OCI-M2 (cell line): ENCODE results near the gene SPEN.
A peak's percentile ranks its signal among the peaks of the same experiment; 100 is the strongest.
"Not testable (repeated sequence)": the region's sequence is repeated elsewhere in the genome, so short reads cannot be mapped to it uniquely, and the experiment has no call there.

ENCODE experiments used
- DNase-seq: peaks from one replicate; lab custom pipeline; 2025; ENCODE audit not compliant: unreplicated experiment; lab: John Stamatoyannopoulos, UW

The SPEN gene

DNA sequence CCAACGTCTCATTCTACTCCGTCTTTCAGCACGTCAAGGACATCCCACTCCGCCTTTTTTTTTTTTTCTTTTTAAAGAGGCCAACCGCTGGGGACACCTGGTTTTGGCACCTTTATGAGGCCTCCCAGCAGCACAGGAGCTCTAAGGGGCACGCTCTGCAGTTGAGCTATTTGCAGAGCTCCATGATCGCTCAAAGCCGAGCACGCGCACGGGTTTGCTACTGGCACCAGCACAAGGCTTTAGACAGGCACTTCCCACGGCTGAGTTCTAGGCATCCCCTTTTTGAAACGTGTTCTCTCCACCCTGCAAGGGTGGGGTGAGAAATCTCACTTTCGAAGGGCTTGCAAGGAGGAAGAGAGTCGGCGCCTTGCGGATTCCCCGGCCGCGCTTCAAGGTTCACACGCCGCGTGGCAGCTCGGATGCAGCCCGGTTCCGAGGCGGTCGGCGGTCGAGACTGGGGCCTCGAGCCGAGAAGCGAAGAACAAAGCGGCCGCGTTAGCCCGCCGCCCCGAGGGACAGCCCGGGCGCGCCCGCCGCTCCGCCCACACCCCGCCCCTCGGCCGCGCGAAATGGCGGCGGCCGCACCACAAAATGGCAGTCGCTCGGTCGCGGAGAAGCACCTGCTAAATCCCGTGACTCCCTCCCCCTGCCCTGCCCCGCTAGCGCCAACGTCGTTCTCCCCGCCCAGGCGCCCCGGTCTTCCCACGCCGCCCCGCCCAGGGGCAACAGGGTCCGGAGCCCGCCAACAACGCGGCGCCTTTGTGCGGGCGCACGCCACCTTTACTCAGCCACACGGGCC lies 12.9 kb upstream of the SPEN start:
- peak; percentile 21 for DNase-seq

DNA sequence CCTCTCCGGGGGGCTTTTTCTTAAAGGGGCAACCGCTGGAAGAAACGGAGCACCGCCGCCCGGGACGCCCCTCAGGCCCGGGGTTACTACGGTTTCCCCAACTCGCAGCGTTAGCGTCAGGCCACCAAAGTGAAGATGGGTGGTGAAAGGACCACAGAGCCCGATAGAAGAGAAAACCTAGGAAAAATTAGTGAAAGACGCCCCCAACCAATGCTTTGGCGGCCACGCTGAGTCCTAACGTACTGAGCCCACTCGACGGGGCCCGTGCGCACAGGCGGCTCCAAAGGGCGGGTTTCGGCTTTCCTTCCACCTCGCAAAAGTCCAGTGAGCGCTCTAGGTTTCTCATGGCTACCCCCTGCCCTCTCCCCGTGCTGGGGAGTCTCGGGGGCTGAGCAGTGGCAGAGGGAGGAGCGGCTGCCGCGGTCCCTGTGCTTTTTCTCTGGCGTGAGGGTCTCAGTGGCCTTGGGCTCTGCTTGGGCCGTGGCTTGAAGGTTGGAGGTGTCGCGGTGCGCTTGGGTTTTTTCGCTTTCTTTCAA lies 12.2 kb upstream of the SPEN start:
- DNase-seq = peak; percentile 78

DNA sequence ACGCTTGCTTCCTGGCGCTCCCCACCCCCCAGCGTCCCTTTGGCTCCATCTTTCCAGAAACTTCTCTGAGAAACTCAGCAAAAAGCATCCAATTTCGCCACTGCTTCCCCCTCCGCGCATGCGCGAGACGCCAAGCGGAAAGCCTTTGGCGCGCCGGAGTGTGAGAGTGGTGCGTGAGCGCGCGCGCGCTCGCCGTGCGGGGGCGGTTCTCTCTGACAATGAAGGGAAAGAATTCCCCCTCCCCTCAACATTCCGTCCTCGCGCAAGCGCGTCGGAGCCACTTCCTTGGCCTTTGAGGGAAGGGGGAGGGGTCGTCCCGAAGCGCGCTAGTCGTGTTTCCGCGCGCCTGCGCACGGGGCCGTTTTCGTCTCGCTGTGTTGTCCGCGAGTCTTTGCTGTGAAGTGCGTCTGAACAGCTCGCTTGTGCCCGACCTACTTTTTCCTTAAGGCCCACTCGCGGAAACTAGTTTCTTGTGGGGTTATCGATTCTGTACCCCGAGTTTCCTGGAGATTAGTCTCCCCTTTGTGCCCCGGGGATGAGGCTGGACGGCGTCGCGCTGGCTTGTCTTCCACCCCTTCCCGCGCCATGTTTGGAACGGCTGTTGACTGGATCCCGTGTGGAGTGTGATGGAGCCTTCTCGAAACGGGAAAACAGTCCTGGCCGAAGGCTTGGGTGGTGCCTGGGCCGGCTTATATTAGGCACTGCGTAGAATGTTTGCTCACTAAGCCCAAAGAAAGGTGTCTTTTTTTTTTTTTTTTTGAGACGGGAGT lies 11.6 kb upstream of the SPEN start:
- DNase-seq = peak; percentile 89

DNA sequence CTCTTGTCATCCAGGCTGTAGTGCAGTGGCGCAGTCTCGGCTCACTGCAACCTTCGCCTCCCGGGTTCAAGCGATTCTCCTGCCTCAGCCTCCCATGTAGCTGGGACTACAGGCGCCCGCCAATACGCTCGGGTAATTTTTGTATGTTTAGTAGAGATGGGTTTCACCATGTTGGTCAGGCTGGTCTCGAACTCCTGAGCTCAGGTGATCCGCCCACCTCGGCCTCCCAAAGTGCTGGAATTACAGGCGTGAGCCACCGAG lies 11.1 kb upstream of the SPEN start:
- DNase-seq = not testable (repeated sequence)

DNA sequence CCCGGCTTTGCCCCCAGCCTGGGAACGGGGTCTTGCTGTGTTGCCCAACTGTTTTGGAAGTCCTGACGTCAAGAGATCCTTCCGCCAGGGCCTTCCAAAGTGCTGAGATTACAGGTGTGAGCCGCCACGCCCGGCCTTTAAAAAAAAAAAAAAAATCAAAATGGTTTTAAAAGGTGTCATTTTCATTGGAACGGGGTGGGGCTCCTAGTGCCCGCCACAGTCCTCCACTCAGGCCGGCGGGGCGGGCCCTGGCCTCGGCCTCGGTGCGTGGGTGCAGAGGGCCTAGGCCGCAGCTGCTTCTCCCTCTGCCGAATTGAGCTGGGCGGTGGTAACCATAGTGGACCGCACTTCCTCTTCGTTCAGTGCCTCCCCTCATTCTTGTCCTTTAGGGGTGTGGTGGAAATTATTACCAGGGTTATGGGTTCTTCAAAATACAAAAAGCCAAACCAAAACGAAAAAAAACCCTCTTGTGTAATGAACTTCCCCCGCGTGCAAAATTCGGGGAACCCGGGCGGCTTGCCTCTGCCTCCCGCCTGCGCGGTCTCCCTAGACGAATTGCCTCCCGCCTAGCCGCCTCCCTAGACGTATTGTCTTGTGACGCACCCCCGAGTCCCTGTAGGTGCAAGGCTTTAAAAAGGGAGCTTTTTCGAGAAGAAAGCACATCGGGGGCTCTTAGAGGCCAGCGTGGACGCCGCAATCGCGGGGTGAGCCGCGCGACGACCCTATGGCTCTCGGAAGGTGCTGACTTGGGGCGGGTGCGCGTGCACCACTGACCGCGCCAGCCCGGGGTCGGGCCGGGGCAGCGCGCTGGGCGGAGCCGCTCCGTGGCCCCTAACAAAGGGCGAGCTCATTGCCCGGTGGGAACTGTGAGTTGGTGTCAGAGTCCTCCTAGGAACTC lies 10.5 kb upstream of the SPEN start:
- peak; percentile 63 for DNase-seq

DNA sequence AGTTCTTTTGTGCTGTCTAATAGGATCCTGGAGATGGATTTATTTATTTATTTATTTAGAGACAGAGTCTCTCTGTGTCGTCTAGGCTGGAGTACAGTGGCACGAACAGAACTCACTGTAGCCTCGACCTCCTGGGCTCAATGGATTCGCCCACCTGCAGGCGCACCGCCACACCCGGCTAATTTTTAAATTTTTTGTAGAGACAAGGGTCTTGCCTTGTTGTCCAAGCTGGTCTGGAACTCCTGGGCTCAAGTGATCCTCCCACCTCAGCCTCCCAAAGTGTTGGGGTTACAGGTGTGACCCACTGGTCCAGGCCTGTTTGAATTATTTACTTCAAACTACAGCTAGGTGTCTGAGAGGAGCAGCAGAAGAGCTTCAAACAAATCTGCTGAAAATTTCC lies 9.6 kb upstream of the SPEN start:
- no peak for DNase-seq

DNA sequence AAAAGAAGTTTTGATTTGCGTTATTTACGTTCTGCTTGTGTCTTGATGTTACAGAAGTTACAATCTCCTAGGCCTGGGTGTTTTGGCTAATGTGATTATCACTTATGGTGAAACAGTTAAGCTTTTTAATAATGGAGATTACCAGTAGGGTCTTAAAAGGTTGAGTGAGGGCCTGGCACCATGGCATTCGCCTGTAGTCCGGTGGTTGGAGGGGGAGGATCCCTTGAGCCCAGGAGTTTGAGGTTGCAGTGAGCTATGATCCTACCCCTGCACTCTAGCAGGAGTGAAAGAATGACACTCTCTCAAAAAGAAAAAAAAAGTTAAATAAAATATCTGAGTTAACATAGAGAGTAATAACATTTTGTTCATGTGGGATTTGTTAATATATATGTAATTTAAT lies 8.8 kb upstream of the SPEN start:
- DNase-seq = no peak

DNA sequence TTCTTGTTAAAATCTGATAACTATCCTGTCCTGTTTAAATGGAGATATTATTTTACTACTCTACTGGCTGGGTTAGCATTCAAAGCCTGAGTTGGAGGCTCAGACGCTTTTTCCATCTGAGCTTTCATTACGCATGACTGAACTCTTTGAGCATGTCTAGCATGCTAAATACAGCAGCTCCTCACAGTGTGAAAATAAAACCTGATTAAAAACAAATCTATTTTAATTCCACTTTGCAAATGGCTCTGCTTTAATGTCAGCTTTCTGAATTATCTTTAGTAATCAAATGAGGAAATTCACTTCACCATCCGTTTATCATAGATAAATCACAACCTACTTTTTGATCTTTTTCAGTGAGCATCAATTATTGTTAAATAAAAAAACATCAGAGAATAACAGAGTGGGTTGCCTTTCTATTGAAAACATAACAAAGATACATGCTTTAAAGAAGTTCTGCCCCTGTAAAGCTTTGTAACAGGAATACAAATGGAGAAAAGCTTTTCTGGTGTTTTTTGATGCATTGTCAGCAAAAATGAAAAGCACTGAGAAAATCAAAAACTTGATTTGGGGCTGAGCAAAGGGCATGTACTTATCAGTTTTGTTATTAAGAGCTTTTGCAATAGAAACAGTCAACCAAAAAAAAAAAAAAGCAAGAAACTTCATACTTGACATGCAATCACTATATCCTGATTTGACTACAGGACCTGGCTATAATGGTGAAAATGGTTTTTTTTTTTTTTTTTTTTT lies 3.5 kb upstream of the SPEN start:
- no peak for DNase-seq

DNA sequence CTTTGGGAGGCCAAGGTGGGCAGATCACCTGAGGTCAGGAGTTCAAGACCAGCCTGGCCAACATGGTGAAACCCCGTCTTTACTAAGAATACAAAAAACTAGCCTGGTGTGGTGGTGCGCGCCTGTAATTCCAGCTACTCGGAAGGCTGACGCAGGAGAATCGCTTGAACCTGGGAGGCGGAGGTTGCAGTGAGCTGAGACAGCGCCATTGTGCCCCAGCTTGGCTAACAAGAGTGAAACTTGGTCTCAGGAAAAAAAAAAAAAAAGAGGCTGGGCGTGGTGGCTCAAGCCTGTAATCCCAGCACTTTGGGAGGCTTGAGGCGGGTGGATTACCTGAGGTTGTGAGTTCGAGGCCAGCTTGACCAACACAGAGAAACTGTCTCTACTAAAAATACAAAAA lies 1.5 kb upstream of the SPEN start:
- not testable (repeated sequence) for DNase-seq

DNA sequence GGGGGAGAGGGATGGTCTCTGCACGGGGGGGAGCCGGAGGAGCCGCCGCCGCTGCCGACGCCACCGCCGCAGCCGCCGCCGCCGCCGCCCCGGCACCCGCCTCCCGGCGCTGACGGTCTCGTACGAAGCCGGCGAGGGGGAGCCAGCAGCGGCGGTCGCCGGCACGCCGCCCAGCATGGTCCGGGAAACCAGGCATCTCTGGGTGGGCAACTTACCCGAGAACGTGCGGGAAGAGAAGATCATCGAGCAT lies 311 bp downstream of the SPEN start:
- DNase-seq = no peak

DNA sequence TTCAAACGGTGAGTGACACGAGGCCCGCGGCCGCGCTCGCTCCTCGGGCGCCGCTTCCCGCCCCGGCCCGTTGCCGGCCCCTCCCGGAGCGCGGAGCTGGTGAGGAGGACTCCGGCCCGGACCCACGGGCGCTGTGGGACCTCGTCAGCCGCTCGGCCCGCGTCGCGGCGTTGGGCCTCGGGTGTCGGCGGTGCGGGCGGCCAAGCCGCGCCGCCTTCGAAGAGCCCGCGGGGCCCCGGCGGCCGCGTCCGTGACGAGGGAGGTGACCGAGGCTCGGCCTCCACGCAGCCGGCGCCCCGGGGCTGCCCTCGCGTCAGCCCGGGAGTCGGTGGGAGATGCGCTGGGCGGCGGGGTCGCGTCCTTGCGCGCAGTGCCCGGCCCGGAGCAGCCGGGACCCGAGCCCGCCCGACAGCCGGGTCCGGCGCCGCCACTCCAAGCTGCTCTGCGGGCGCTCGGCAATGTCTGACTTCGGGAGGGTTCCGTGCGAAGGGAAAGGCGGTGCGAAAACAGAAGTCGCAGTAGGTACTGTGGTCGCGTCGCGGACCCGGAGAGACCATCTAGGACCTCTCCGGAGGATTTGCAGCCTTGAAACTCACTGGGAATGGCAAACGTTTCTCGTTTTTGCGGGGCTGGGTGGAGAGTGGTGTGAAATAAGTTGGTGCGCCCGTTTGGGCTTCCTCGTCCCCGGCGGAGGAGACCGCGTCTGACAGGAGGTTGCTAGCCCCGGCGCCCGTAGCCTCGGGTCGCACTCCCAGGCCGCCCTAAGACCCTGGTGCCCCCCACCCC lies 829 bp downstream of the SPEN start:
- no peak for DNase-seq

DNA sequence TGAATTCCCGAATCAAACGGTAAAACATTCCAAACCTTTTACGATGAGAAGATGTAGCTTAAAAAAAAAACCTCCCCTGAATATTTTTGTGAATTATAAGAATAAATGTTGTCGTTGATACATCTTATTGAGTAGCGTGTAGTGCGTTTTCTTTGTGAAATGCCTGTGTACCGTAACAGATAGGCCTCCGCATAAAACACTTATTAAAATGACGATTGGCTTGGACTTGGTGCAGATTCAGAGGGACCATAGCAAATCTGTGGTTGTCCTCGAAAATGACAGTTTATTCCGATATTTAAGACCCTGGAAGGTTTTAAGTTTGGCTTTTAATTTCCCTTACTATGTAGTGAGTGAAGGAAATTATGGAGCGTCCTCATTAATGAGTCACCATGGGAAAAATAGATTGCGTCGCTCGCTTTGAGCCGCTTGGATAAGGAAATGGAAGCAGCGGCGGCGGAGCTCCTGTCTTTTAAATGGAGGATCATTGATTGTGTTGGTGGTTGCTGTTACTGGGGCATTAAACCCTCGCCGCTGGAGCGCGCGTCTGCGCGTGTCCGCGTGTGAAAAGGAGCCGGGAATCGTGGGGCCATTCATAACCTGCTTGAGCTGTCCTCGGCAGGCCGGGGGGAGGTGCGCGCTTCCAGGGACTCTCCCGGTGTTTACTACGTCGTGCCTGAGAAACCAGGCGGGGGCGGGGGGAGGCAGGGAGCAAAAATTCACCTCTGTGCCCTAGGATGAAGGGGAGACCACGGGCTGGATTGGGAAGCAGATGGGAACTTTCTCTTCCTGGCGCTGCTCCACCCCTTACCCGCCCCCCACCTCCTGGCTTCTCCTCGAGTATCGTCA lies 1.6 kb downstream of the SPEN start:
- peak; percentile 60 for DNase-seq

DNA sequence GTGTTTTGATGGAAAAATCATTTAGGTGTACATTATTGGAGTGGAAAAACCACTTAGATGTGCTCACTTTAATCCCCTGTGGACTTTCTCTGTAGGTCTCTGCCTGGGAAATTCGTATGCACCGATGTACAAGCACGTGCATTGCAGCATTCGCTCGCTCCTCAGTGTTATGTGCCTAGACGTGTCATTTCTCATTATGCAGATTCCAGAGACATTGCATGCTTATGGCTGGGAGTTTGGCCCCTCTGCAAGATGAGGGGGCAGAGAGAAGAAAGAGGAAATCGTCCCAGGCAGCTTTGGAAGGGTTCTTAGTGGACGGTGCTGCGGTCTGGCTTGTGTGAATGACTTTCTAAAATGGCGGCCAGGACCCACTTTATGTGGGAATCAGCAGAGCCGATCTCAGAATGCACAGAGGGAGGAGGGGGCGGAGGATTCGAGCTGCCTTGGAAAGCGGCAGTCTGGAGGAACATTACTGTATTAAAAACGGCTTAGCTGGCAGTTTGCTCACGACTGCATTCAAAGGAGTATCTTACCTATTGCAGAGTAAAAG lies 2.3 kb downstream of the SPEN start:
- peak; percentile 79 for DNase-seq

DNA sequence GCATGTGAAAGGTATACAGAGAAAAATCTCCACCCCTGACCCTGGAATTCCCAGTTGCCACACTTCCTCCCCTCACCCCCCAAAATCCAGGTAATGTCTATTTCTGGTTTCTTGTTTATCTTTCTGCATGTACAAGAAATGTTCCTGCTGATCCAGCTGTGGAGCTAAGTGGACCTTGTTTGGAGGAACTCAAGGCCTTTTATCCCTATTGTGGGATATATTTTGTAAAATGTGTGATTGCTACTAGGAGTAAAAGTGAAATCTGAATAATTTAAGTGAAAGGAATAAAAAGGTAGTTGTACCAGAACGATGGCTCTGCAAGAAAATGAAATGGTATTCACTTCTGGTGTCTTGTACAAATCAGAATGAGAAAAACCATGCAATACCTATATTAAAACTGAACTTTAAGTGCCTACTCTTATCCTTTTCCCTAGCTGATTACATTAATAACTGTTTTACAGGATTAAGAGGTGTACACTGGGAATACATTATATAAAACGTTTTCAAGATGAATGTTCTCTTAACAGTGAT lies 3.0 kb downstream of the SPEN start:
- DNase-seq = no peak

DNA sequence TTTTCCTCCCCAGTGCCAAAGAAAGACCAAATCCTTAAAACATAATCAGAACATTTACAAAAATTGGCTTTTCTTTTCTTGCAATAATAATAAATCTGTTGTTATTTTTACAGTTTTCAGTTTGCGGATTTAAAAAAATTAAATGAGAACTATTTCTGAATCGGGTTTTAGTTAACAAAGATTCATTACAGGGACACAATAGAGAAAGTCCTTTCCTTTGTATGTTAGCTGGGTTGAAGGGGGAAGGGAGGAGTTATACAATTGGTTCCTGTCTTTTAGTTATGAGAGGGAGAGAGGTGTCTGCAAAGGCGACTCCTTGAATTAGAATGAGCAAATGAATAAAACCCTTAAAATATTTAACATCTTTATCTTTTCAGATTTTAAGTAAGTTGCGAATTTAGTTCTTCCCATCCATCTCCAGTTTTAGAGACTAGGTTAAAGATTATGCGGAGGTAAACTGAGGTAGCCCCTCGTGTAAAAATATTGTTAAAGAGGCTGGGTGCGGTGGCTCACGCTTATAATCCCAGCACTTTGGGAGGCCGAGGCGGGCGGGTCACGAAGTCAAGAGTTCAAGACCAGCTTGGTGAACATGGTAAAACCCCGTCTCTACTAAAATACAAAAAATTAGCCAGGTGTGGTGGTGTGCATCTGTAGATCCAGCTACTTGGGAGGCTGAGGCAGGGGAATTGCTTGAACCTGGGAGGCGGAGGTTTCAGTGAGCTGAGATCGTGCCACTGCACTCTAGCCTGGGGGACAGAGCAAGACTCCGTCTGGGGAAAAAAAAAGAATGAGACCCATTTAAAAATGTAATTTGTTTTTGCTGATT lies 3.9 kb downstream of the SPEN start:
- no peak for DNase-seq

DNA sequence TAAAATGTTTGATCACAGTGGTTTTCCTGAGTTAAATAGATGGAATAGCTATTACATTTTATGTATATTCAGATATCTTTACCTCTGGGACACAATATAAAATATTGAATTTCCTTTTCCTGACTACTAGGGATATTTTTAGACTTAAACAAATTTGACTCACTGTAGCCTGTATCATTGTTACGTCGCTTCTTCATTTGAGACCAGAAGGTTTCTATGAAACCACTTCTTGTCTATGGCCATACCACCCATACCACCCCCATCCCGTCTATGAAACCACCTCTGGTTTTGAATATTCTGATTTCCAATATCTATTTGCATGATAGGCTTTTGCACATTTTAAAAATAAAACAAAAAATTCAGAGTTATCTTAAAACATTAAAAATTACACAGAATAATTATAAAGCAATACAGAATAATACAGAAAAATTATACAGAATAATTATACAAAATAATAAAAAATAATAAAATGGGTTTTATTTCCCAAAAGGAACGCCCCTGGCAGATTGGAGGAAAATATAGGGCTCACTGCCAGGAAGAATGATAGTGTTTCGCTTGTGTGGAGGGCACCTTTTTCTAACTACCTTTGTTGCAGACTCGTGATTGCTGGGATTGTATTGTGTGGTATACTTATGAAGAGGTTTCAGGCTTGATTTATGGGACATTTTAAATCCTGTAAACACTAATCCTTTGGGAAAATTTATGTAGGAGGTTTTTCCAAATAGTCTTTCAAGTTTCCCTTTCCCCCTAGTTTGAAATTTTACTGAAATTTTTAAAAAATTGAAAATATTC lies 4.7 kb downstream of the SPEN start:
- no peak for DNase-seq

DNA sequence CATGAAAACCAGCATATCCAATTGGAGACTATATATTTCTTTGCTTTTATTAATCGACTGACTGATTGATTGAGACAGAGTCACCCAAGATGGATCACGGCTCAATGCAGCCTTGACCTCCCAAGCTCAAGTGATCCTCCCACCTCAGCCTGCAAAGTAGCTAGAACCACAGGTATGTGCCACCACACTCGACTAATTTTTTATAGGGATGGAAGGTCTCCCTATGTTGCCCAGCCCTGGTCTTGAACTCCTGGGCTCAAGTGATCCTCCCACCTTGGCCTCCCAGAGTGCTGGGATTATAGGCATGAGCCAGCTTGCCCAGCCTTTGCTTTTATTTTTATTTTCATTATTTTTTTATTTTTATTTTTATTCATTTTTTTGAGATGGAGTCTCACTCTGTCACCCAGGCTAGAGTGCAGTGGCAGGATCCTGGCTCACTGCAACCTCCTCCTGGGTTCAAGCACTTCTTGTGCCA lies 5.4 kb downstream of the SPEN start:
- DNase-seq = no peak
